NOMO-1 treated with dmso at 0.1 percent for 144 hours (cell line): ENCODE data around the gene BTNL3.
"Not testable (repeated sequence)": the region's sequence is repeated elsewhere in the genome, so short reads cannot be mapped to it uniquely, and the experiment has no call there.

ENCODE experiments used
- DNase-seq: peaks from one replicate; lab custom pipeline; 2025; ENCODE audit not compliant: unreplicated experiment; lab: John Stamatoyannopoulos, UW

Gene BTNL3, protein sequence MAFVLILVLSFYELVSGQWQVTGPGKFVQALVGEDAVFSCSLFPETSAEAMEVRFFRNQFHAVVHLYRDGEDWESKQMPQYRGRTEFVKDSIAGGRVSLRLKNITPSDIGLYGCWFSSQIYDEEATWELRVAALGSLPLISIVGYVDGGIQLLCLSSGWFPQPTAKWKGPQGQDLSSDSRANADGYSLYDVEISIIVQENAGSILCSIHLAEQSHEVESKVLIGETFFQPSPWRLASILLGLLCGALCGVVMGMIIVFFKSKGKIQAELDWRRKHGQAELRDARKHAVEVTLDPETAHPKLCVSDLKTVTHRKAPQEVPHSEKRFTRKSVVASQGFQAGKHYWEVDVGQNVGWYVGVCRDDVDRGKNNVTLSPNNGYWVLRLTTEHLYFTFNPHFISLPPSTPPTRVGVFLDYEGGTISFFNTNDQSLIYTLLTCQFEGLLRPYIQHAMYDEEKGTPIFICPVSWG

DNA sequence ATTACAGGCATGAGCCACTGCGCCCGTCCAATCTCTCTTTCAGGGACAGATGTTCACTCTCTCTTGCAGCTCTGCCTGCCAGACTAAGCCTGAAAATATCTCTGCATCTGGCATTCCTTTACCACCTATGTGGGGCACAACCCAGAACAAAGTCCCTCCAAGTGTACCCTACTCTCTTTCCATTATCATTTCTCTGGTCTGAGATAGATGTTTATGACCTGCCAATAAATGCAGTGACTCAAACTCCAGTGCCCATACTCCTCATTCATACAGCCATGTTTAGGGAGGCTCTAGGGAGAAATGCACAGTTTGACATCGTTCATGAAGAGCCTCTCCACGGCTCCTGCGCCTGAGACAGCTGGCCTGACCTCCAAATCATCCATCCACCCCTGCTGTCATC, at the start of gene BTNL3:
Gene BTNL3, plus strand, starts transcription at position 255 of the 400 bp plus-strand sequence. CDS start 183 bp downstream, outside the sequence.
- no peak for DNase-seq

DNA sequence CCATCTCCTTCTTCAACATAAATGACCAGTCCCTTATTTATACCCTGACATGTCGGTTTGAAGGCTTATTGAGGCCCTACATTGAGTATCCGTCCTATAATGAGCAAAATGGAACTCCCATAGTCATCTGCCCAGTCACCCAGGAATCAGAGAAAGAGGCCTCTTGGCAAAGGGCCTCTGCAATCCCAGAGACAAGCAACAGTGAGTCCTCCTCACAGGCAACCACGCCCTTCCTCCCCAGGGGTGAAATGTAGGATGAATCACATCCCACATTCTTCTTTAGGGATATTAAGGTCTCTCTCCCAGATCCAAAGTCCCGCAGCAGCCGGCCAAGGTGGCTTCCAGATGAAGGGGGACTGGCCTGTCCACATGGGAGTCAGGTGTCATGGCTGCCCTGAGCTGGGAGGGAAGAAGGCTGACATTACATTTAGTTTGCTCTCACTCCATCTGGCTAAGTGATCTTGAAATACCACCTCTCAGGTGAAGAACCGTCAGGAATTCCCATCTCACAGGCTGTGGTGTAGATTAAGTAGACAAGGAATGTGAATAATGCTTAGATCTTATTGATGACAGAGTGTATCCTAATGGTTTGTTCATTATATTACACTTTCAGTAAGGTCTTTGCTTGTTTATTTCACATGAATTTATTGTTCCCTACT, 38.2 kb upstream of the BTNL3 start:
- no peak for DNase-seq

DNA sequence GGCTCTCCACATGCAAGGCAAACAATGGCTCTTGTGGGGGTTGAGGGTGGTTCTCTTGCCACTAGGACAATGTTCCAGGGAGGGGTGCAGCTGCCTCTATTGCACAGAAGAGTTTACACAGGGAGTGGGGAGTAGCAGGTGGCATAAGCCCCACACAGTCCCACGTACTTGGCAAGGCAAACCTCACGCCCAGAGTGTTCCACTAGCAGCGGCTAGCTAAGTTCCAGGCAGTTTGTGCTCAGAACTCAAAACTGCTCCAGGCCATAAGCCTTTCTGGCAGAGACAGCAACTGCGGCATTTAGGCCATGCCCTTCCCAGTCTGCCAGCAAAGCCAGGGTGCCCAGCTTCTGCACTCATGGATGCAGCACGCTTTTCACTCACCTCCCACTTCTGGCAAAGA, 29.0 kb upstream of the BTNL3 start:
- no peak for DNase-seq

DNA sequence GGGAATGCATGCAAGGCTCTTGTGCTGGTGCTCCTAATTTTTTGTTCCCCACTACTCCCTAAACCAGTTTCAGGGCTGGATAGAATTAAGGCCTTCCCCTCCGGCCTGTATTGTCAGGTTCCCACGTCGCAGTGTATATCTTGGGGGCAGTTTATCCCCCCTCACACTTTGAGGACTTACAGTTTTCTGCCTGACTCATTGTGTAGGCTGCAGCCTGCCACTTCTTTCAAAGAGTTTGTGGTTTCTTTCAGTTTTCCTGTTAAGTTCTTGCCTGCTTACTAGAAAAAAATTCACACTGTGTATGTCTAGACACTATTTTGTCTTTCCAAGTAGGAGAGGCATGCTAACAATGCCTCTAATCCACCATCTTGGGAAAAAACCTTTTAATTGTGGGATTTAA, 28.4 kb upstream of the BTNL3 start:
- no peak for DNase-seq

DNA sequence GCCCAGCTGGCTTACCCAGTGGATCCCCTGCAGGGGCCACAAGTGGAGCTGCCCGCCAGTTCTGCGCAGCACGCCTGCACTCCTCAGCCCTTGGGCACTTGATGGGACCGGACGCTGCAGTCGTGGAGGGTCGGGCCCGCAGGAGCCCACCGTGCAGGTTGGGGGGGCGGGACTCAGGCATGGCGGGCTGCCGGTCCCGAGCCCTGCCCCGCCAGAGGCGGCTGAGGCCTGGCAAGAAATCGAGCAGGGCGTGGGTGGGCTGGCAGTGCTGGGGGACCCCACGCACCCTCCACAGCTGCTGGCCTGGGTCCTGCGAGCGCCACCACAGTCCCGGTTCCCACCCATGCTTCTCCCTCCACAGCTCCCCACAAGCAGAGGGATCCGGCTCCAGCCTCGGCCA, 19.2 kb upstream of the BTNL3 start:
- no peak for DNase-seq

DNA sequence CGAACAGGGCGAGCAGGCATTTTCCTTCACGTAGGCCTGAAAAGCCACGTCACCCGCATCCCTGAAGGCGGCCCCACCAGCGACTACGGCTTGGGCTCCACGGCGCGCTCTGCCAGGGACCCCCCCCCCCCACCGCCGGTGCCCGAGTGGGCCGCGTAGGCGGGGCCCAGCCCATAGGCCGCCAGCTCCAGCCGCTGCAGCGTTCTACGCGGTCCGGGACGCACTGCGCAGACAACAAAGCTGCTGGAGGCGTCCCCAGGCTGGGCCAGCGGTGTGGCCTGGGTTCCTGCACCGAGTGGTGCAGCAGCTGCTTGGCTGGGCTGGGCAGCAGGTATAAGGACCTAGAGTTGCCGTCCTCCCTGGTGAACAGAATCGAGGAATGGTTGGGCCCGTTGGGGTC, 18.3 kb upstream of the BTNL3 start:
- no peak for DNase-seq

DNA sequence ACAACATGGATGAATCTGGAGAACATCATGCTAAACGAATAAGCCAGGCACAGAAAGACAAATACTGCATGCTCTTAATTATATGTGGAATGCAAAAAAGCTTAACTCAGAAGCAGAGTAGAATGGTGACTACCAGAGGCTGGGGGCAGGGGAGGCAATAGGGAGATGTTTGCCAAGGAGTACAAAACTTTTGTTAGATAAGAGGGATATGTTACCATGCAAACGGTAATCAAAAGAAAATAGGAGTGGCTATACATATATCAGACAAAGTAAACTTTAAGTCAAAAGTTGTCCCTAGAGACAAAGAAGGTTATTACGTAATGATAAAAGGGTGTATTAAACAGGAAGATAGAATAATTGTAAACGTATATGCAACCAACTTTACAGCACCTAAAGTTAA, 17.8 kb upstream of the BTNL3 start:
- DNase-seq: no peak

DNA sequence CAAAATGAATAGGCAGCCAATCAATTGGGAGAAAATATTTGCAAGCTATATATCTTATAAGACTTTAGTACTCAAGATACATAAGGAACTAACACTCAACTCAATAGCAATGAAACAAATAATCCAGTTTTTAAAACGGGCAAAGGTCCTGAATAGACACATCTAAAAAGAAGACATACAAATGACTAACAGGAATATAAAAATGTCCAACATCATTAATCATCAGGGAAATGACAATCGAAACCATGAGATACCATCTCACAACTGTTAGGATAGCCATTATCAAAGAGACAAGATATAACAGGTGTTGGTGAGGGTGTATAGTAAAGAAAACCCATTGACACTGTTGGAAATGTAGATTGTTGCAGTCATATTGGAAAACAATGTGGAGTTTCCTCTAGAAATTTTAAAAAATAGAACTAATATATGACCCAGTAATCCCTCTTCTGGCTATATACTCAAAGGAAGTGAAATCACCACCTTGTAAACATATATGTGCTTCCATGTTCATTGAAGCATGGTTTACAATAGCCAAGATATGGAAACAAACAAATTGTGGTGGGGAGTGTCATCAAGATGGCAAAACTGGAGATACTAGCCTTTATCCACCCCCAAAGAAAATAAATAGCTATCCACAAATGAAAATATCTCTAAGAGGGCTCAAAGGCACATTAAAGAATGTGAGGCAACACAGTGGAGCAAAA, 13.9 kb upstream of the BTNL3 start:
- DNase-seq: no peak

DNA sequence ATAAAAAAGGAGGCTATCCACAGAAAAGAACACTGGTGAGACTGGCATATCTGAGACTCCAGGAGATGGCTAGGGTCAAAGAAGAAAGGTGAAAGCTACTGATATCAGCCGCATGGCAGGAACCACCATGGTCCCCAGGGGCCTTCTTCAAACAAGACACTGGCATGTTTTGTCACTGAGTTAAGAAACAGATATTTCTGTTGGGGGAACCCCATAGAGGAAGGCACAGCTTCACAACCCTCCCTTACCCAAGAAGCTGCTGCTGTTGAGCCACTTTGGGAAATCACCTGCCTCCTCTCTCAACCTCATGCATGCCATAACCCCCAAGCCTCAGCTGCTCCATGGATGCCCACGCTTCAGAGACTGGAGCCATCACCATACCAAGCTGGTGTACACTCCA, 13.3 kb upstream of the BTNL3 start:
- DNase-seq: no peak

DNA sequence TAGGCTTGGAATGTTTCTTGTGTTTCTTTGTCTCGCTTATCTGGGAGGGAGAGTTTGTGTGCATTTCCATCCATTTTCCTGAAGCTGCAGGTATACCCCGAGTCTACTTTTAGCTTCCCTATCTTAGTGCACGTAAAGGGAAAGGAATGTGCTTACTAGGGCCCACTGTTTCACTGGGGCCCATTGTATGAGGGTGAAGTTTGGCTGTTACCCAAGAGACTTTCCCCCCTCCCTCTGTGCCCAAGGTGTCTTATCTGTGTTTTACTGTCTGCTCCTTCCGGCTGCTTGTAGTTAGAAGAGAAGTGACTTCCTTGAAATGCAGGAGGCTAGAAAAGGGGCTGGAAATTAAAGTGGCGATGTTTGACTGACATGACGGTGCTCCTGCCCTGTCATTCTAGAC, 12.1 kb upstream of the BTNL3 start:
- DNase-seq: no peak

DNA sequence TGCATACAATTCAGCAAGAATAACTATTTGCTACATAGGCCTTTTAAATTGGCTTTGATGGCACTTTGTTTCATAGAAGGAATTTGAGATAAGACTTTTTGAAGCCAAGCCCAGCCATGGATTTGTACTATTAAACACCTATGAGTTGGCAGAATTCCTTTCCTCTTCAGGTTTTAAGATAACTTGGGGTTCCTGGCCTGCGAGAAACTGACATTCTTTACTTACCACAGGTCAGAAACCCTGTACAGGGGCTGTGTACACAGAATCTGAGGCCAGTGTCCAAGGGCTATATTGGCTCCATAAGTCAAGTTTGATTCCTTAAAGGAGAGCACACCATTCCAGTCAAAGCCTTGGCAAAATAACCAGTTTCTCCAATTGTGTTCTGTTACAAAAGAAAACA, 10.8 kb upstream of the BTNL3 start:
- no peak for DNase-seq

DNA sequence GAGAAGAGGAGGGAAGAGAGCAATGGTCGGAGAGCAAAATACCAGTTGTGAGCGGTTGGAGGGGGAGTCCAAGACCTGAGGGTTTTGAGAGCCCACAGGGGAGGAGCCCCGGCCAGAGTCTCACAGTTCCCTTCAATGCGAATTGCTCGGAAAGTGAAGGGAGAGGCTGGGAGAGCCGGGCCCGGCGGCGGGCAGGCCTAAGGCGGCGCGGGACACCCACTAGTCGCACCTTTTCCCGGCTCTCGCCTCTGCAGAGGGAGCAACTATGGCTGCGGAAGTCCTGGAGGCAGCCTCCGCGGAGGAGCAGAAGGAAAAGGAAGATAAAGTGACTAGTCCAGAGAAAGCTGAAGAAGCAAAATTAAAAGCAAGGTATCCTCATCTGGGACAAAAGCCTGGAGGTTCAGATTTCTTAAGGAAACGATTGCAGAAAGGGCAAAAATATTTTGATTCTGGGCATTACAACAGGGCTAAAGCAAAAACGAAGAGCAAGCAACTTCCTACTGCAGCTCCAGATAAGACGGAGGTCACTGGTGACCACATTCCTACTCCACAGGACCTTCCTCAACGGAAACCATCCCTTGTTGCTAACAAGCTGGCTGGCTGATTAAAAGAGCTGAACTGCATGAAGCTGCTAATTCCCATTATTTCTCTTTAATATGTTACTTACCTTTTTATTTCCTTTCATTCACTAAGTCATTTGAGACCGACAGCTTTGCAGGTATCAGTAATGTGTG, 6.5 kb upstream of the BTNL3 start:
- no peak for DNase-seq

DNA sequence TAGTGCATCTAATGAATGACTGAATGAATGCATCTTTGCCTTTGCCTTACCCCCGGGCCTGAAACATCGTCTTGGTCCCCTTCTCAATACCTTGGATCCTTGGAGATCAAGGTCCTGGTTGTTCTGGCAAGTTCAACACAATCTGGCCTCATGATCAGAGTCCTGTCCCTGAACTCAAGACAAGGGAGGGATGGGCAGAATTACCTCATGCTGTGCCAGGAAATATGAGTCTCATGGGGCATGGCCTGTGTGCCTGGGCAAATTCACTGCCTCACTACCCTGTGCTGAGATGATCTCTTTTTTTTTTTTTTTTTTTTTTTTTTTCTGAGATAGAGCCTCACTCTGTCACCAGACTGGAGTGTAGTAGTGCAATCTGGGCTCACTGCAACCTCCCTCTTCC, 630 bp upstream of the BTNL3 start:
- DNase-seq: no peak

DNA sequence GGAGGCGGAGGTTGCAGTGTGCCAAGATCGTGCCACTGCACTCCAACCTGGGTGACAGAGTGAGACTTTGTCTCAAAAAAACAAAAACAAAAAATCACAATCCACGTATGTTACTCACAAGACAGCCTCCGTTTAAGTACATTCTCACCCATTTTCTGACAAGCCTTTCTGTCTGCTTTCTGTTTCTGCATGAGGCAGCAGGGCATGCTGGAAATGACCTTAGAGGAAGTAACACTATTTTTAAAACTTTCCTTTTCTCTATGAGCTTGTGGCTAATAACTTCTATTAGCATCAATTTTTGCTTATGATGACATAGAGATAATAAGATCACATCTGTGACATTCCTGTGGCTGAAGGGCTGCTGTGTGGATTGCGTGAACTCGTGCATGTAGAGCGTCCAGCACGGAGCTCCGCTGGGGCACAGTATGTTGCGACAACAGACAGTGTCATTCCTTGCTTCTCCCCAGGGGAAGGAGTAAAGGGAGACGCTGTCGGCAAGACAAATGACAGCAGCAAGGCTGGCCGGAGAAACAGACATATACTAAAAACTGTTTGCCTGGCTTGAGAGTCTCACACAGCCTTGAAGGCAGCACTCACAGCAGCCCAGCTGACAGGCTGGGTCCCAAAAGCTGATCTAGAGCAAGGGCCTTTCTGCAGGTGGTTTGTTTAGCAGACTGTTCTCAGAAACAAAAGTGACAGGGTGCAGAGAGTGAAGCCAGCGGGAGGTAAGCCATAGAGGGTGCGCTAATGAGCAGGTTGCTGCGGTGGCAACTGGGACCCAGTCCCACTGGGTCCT, 1.6 kb downstream of the BTNL3 start:
- DNase-seq: no peak

DNA sequence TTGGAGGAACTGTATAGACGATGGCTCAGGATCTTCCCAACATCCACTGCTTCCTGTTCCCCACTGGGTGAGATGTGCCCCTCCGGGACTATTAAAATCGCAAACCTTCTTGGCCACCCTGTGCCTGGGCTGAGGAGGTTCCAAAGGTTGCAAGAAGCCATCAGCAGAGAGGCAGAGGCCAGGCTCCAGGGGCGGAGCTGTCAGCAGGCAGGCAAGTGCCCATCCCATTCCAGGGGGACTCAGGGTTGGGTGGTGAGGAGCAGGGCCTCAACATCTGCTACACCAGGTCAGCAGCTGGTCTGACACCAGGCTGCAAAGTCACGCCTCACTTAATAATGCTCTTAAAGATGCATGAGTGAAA, 2.2 kb downstream of the BTNL3 start:
- no peak for DNase-seq

DNA sequence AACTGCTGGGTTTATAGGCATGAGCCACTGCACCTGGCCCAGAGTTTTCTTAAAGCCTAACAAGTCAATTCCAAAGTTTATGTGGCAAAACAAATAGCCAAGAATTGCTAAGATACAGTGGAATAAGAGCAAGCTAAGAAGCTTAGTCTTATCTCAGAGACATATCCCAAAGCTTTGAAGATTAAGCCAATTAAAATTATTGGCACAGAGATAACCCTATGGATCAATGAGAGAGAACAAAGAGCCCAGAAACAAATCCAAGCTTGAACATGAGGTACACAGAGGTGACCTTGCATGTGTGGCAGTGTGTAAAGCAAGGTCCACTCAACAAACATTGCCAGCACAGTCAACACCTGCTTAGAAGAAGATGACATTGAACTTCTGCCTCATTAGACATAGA, 13.3 kb downstream of the BTNL3 start:
- no peak for DNase-seq

DNA sequence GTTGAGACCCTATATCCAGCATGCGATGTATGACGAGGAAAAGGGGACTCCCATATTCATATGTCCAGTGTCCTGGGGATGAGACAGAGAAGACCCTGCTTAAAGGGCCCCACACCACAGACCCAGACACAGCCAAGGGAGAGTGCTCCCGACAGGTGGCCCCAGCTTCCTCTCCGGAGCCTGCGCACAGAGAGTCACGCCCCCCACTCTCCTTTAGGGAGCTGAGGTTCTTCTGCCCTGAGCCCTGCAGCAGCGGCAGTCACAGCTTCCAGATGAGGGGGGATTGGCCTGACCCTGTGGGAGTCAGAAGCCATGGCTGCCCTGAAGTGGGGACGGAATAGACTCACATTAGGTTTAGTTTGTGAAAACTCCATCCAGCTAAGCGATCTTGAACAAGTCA, 17.1 kb downstream of the BTNL3 start:
- DNase-seq: no peak

DNA sequence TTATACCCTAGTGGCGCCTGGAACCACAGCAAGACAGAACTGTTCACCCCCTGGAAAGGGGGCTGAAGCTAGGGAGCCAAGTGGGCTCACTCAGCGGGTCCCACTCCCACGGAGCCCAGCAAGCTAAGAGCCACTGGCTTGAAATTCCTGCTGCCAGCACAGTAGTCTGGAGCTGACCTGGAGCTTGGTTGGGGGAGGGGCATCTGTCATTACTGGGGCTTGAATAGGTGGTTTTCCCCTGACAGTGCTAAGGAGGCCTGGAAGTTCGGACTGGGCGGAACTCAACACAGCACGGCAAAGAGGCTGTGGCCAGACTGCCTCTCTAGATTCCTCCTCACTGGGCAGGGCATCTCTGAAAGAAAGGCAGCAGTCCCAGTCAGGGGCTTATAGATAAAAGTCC, 19.5 kb downstream of the BTNL3 start:
- no peak for DNase-seq

DNA sequence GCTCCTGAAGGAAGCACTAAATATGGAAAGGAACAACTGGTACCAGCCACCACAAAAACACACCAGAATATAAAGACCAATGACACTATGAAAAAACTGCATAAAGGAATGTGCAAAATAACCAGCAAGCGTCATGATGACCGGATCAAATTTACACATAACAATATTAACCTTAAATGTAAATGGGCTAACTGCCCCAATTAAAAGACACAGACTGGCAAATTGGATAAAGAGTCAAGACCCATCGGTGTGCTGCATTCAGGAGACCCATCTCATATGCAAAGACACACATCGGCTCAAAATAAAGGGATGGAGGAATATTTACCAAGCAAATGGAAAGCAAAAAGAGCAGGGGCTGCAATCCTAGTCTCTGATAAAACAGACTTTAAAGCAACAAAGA, 21.4 kb downstream of the BTNL3 start:
- DNase-seq: not testable (repeated sequence)

DNA sequence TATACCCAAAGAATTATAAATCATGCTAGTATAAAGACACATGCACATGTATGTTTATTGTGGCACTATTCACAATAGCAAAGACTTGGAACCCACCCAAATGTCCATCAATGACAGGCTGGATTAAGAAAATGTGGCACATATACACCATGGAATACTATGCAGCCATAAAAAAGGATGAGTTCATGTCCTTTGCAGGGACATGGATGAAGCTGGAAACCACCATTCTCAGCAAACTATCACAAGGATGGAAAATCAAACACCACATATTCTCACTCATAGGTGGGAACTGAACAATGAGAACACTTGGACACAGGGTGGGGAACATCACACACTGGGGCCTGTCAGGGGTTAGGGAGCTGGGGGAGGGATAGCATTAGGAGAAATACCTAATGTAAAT, 26.0 kb downstream of the BTNL3 start:
- DNase-seq: not testable (repeated sequence)

DNA sequence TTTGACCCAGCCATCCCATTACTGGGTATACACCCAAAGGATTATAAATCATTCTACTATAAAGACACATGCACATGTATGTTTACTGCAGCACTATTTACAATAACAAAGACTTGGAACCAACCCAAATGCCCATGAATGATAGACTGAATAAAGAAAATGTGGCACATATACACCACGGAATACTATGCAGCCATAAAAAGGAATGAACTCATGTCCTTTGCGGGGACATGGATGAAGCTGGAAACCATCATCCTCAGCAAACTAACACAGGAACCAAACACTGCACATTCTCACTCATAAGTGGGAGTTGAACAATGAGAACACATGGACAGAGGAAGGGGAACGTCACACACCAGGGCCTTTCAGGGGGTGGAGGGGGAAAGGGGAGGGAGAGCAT, 28.8 kb downstream of the BTNL3 start:
- not testable (repeated sequence) for DNase-seq
